ENCODE results near the gene HSF2BP. TPM values are rescaled to one million over a fixed set of nuclear protein-coding genes. Genes with fewer than 3 reads are reported as not detected.
"Not testable (repeated sequence)": the region's sequence is repeated elsewhere in the genome, so short reads cannot be mapped to it uniquely, and the experiment has no call there.

HSF2BP gene
- total RNA-seq, 1 donor from 2014 or later: 0.75 TPM

GRCh38 chr21:43517701-43518100 lies 141.6 kb downstream of the HSF2BP start:
- intact Hi-C loops (cut with DNase I); H3K9me3 ChIP-seq; H3K36me3 ChIP-seq; H3K4me3 ChIP-seq; H3K27ac ChIP-seq; H3K4me1 ChIP-seq; H3K27me3 ChIP-seq; DNase-seq (ENCODE audit: low spot score in 2 of 2): not testable (repeated sequence)

DNA sequence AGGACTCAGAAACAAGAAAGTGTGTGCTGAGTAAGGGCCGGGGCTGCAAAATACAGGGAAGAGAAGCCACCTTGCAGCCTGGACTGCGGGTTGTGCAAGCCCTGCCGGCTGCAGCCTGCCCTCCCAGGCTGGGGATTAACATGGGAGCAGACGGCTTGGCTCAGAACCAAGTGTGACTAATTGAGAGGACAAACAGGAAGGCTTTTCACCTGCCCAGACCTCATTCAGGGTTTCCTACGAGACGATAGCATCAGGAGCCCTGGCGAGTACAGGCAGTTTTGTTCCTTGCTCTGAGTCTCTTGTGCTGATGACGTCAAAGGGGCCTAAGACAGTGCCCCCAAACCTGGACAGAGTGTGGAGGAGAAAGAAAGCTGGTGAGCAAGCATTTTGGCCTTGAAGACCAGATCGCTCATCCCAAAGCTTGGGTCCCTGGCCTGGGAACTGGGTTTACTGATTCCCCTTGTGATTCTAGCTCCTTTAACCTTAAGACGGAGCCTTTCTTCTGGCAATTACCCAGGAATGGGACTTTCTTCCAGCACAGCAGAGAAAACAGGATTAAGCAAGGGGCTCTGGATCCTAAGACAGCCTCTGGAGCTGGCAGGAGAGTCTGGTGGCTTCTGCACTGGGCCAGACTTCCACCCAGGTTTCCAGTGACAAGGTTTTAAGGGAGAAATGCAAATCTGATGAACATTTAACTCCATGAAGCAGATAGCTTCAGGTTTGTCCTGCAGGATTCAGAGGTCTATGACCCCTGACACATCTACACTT lies 142.2 kb downstream of the HSF2BP start:
- DNase-seq (ENCODE audit: low spot score in 2 of 2); H3K9me3 ChIP-seq; H3K27ac ChIP-seq; H3K4me3 ChIP-seq; H3K4me1 ChIP-seq; H3K27me3 ChIP-seq; H3K36me3 ChIP-seq; intact Hi-C loops (cut with DNase I): not testable (repeated sequence)

- H3K4me1 ChIP-seq; intact Hi-C loops (cut with DNase I); H3K27ac ChIP-seq; H3K4me3 ChIP-seq; H3K36me3 ChIP-seq; H3K27me3 ChIP-seq; DNase-seq (ENCODE audit: low spot score in 2 of 2); H3K9me3 ChIP-seq: not testable (repeated sequence)
Measured at GRCh38 chr21:43516295-43516847, 142.9 kb downstream of the HSF2BP start.

DNA sequence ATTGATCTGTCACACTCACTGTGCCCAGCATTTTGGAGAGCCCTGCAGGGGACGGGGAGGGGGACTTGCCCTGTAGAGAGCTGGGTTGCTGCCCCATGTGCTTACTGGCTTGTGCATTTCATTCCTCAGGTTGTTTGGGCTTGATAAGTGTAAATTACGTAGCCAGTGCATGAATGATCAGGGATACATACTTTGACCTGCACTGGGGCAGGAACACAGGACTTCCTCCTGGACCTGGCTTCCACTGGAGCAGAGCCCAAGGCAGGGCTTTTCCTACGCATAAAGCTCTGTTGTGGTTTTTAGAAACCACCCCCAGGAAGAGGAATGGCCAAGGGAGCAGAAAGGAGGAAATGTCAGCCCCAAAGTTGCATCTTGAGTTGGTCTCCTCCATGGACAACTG lies 144.5 kb downstream of the HSF2BP start:
- intact Hi-C loops (cut with DNase I); DNase-seq (ENCODE audit: low spot score in 2 of 2); H3K27ac ChIP-seq; H3K27me3 ChIP-seq; H3K9me3 ChIP-seq; H3K36me3 ChIP-seq; H3K4me3 ChIP-seq; H3K4me1 ChIP-seq: not testable (repeated sequence)

GRCh38 chr21:43513023-43513422 lies 146.3 kb downstream of the HSF2BP start:
- H3K4me1 ChIP-seq; H3K27ac ChIP-seq; DNase-seq (ENCODE audit: low spot score in 2 of 2); H3K27me3 ChIP-seq; H3K36me3 ChIP-seq; H3K4me3 ChIP-seq; intact Hi-C loops (cut with DNase I); H3K9me3 ChIP-seq: not testable (repeated sequence)

- H3K4me1 ChIP-seq; H3K36me3 ChIP-seq; H3K27ac ChIP-seq; H3K9me3 ChIP-seq; DNase-seq (ENCODE audit: low spot score in 2 of 2); H3K4me3 ChIP-seq; H3K27me3 ChIP-seq; intact Hi-C loops (cut with DNase I): not testable (repeated sequence)
Measured at GRCh38 chr21:43511209-43511608, 148.1 kb downstream of the HSF2BP start.

GRCh38 chr21:43510669-43511068 lies 148.6 kb downstream of the HSF2BP start:
- H3K27ac ChIP-seq; H3K36me3 ChIP-seq; H3K4me3 ChIP-seq; DNase-seq (ENCODE audit: low spot score in 2 of 2); intact Hi-C loops (cut with DNase I); H3K4me1 ChIP-seq; H3K27me3 ChIP-seq; H3K9me3 ChIP-seq: not testable (repeated sequence)

- H3K9me3 ChIP-seq; H3K4me3 ChIP-seq; H3K4me1 ChIP-seq; H3K27ac ChIP-seq; intact Hi-C loops (cut with DNase I); H3K27me3 ChIP-seq; DNase-seq (ENCODE audit: low spot score in 2 of 2); H3K36me3 ChIP-seq: not testable (repeated sequence)
Measured at GRCh38 chr21:43503892-43504291, 155.4 kb downstream of the HSF2BP start.

GRCh38 chr21:43503075-43503750 lies 156.1 kb downstream of the HSF2BP start:
- H3K9me3 ChIP-seq; H3K4me1 ChIP-seq; H3K36me3 ChIP-seq; H3K27me3 ChIP-seq; intact Hi-C loops (cut with DNase I); DNase-seq (ENCODE audit: low spot score in 2 of 2); H3K4me3 ChIP-seq; H3K27ac ChIP-seq: not testable (repeated sequence)

DNA sequence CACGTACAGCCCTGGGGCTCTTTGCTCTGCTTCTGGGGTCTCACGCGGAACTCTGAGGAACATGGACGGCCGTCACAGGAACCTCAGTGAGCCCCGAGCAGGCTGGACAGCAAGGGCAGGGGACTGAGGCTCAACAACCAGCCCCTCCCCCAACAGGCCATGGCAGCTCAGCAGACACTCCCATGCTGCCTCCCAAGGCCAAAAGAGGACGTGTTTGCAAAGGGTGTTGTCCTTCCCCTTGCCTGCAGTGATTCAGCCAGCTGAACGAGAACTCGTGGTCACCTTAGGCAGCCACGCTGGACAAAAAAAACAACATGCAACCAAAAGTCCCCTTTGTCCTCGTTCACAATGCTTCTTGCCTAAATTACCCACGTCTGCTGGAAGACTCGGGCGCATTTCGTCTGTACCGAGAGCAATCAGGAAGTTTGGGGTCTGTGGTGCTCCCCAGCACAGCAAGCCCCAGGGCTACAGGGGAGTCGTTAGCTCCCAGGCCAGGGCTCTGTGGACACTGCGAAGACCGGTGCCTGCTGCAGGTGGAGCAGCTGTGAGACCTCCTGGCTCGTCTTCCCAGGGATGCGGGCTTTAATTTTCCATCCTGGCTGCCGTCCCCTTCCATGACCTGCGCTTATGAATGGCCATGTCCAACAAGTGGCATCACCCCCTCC lies 156.7 kb downstream of the HSF2BP start:
- H3K27ac ChIP-seq; DNase-seq (ENCODE audit: low spot score in 2 of 2); intact Hi-C loops (cut with DNase I); H3K27me3 ChIP-seq; H3K4me3 ChIP-seq; H3K9me3 ChIP-seq; H3K4me1 ChIP-seq; H3K36me3 ChIP-seq: not testable (repeated sequence)

GRCh38 chr21:43498924-43499323 lies 160.4 kb downstream of the HSF2BP start:
- H3K4me1 ChIP-seq; H3K4me3 ChIP-seq; DNase-seq (ENCODE audit: low spot score in 2 of 2); H3K27me3 ChIP-seq; H3K27ac ChIP-seq; intact Hi-C loops (cut with DNase I); H3K9me3 ChIP-seq; H3K36me3 ChIP-seq: not testable (repeated sequence)

GRCh38 chr21:43498065-43498464 lies 161.2 kb downstream of the HSF2BP start:
- H3K27me3 ChIP-seq; H3K27ac ChIP-seq; DNase-seq (ENCODE audit: low spot score in 2 of 2); intact Hi-C loops (cut with DNase I); H3K36me3 ChIP-seq; H3K4me1 ChIP-seq; H3K9me3 ChIP-seq; H3K4me3 ChIP-seq: not testable (repeated sequence)

DNA sequence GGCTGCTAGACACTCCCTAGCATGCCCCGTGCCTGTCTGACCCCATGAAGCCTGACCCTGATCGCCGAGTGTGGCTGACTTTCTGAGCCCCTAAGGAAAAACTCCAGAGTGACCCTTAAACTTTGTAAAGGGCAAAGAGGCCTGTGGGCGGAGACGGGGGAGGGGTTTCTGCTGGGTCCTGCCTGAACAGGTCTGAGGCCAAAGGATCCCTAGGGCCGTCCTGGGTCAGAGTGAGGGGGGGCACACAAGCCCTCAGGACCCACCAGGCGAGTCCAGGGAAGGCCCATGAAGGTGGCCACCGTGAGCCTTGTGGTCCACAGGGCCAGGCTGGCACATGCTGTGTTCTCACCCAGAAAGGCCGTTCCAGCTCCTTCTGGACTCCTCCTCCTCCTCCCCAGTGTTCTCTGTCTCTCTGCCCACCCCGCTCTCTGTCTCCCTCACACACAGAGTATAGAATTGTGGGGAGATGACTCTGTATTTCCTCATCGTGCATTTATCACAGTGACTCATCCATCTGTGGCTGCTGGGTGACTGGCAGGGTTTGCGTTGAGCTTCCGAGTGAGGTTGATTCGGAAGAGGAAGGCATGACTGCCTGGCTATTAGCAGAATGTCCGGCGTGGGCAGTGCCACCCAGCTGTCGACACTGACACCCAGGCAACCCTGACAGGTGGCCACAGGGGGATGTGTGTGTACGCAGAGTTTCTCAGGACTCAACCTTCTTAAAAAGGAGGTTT lies 164.8 kb downstream of the HSF2BP start:
- H3K27ac ChIP-seq; intact Hi-C loops (cut with DNase I); H3K4me3 ChIP-seq; H3K27me3 ChIP-seq; H3K4me1 ChIP-seq; H3K9me3 ChIP-seq; H3K36me3 ChIP-seq: not testable (repeated sequence)
- peak in 1 of 2 donors; percentile 34 for DNase-seq (ENCODE audit: low spot score in 2 of 2)

All from ascending aorta (tissue), 2 donors.